WTC11 (cell line): ENCODE data around the gene GORAB. TPM values are rescaled to one million over a fixed set of nuclear protein-coding genes. Genes with fewer than 3 reads are reported as not detected.

Experiments used
- ATAC-seq: fragments of 200-7000 bp; cut with Tn5 transposase; 2 replicates; pipeline ENCODE4 v1.10.0; 2021; ENCODE audit warnings: mild to moderate bottlenecking, moderate library complexity
- CTCF ChIA-PET: fragments of 300-600 bp; sonication (Branson Sonifier 250); formaldehyde crosslinking; loops from one replicate; lab custom pipeline; 2021; ENCODE audit warnings: antibody characterized with exemption; lab: Charles Lee
- POLR2A ChIA-PET: fragments of 350-600 bp; sonication (Branson Sonifier 250); formaldehyde crosslinking; loops from one replicate; lab custom pipeline; 2021; ENCODE audit warnings: antibody characterized with exemption; lab: Charles Lee
- DNase-seq: peaks from one replicate; pipeline ENCODE4 v3.0.0; 2021; ENCODE audit warnings: low spot score
- H3K27ac Mint-ChIP-seq: 2 replicates; pipeline ENCODE4 v1.8.0; 2021; ENCODE audit warnings: mixed read lengths
- H3K27me3 Mint-ChIP-seq: 2 replicates; pipeline ENCODE4 v1.8.0; 2021; ENCODE audit warnings: low read depth, mild to moderate bottlenecking, moderate library complexity, mixed read lengths
- H3K36me3 Mint-ChIP-seq: 2 replicates; pipeline ENCODE4 v1.8.0; 2021; ENCODE audit warnings: mixed read lengths
- H3K4me1 Mint-ChIP-seq: 2 replicates; pipeline ENCODE4 v1.8.0; 2022; ENCODE audit warnings: mixed read lengths
- H3K4me3 Mint-ChIP-seq: 2 replicates; pipeline ENCODE4 v1.8.0; 2021; ENCODE audit warnings: mild to moderate bottlenecking, moderate library complexity, mixed read lengths
- H3K9me3 Mint-ChIP-seq: 2 replicates; pipeline ENCODE4 v1.8.0; 2021; ENCODE audit warnings: mixed read lengths
- AR ChIP-seq: fragments of 250-450 bp; sonication (Bioruptor Pico); IDR thresholded peaks from 2 replicates; pipeline ENCODE4 v1.9.0; 2021; ENCODE audit warnings: mild to moderate bottlenecking
- ARID4B ChIP-seq: sonication (generic); formaldehyde crosslinking; IDR thresholded peaks from 2 replicates; pipeline ENCODE4 v1.8.0; 2023; ENCODE audit warnings: missing genetic modification reagents, mild to moderate bottlenecking, borderline replicate concordance
- ATF1 ChIP-seq: sonication (generic); formaldehyde crosslinking; IDR thresholded peaks from 2 replicates; pipeline ENCODE4 v1.8.1; 2023; ENCODE audit warnings: mild to moderate bottlenecking, moderate library complexity, missing genetic modification reagents
- ATF3 ChIP-seq: sonication (generic); formaldehyde crosslinking; conservative IDR thresholded peaks from 2 replicates; pipeline ENCODE4 v1.8.1; 2022; ENCODE audit warnings: mild to moderate bottlenecking, missing genetic modification reagents
- EMX1 ChIP-seq: fragments of 250-450 bp; sonication (Bioruptor Pico); IDR thresholded peaks from 2 replicates; pipeline ENCODE4 v1.8.0; 2021; ENCODE audit warnings: mild to moderate bottlenecking
- ETV6 ChIP-seq: sonication (generic); formaldehyde crosslinking; IDR thresholded peaks from 2 replicates; pipeline ENCODE4 v1.8.1; 2022; ENCODE audit warnings: mild to moderate bottlenecking, missing genetic modification reagents
- GTF2I ChIP-seq: fragments of 250-450 bp; sonication (Bioruptor Pico); conservative IDR thresholded peaks from 2 replicates; pipeline ENCODE4 v1.4.0; 2021; ENCODE audit warnings: mild to moderate bottlenecking
- HMGA2 ChIP-seq: fragments of 250-450 bp; sonication (Bioruptor Pico); IDR thresholded peaks from 2 replicates; pipeline ENCODE4 v1.4.0; 2021; ENCODE audit warnings: mild to moderate bottlenecking, moderate library complexity
- KAT7 ChIP-seq: sonication (generic); formaldehyde crosslinking; IDR thresholded peaks from 2 replicates; pipeline ENCODE4 v1.8.1; 2023; ENCODE audit warnings: missing genetic modification reagents, mild to moderate bottlenecking, borderline replicate concordance
- NR2C2 ChIP-seq: sonication (generic); formaldehyde crosslinking; IDR thresholded peaks from 2 replicates; pipeline ENCODE4 v1.8.0; 2022; ENCODE audit warnings: mild to moderate bottlenecking, missing genetic modification reagents
- ZNF416 ChIP-seq: fragments of 250-450 bp; sonication (Bioruptor Pico); IDR thresholded peaks from 2 replicates; pipeline ENCODE4 v1.9.0; 2021; ENCODE audit warnings: mild to moderate bottlenecking, inconsistent platforms
- ZNF425 ChIP-seq: fragments of 250-450 bp; sonication (Bioruptor Pico); conservative IDR thresholded peaks from 2 replicates; pipeline ENCODE4 v1.9.0; 2021; ENCODE audit warnings: mild to moderate bottlenecking
- ZNF532 ChIP-seq: fragments of 250-450 bp; sonication (Bioruptor Pico); IDR thresholded peaks from 2 replicates; pipeline ENCODE4 v1.9.0; 2021; ENCODE audit warnings: mild to moderate bottlenecking, borderline replicate concordance
- total RNA-seq: library from RNA; stranded (reverse); gene quantifications from 3 replicates; pipeline ENCODE4 v1.2.3, GENCODE V29; 2021

GORAB gene
- total RNA-seq, 1 experiment from 2014 or later, result 9.1 TPM

- H3K4me3 Mint-ChIP-seq, result no peak overlapping the region
- ATAC-seq (no peak), DNase-seq (no peak)
- CTCF ChIA-PET, result no interaction called here
- POLR2A ChIA-PET, result no interaction called here
- peaks cover 6% of the 10 kb centered on the region for H3K27me3 Mint-ChIP-seq
- peaks cover 18% of the 10 kb centered on the region for H3K9me3 Mint-ChIP-seq
- TF ChIP-seq GTF2I (CRISPR knock-in tag) (no peak), NR2C2 (CRISPR knock-in tag) (no peak), AR (CRISPR knock-in tag) (no peak), ARID4B (CRISPR knock-in tag) (no peak), ZNF532 (CRISPR knock-in tag) (no peak), EMX1 (no peak), ETV6 (no peak), KAT7 (CRISPR knock-in tag) (no peak), ATF3 (CRISPR knock-in tag) (no peak), ZNF425 (no peak), HMGA2 (CRISPR knock-in tag) (no peak), ZNF416 (CRISPR knock-in tag) (no peak), ATF1 (no peak)
- H3K4me1 Mint-ChIP-seq, result peaks cover 38% of the 10 kb centered on the region
- H3K27ac Mint-ChIP-seq, result no peak overlapping the region
- peaks cover 5% of the 10 kb centered on the region; the same call in 1 of the 2 replicates for H3K36me3 Mint-ChIP-seq
Observed at GRCh38 chr1:170567214-170567613, 35.2 kb downstream of the GORAB start.
